Uterus (tissue), 2 donors: ENCODE measurements around the gene AMACR.

Experiments
- POLR2A ChIP-seq, 2 donors: fragments of 450-650 bp; IDR thresholded peaks; one replicate each; pipeline ENCODE4 v1.6.1; 2016; ENCODE audit warnings: antibody characterized with exemption in 2 of 2, mild to moderate bottlenecking in 1 of 2, moderate library complexity in 1 of 2
- TF ChIP-seq, protein P1 (sequence below), 4 experiments: fragments of 200-600 bp in 2 of 4; fragments of 450-650 bp in 2 of 4; sonication (generic) in 2 of 4; IDR thresholded peaks; one replicate each; pipeline ENCODE4 v1.5.1; 2016 to 2019; ENCODE audit warnings: antibody characterized with exemption in 4 of 4, mild to moderate bottlenecking in 2 of 4, moderate library complexity in 1 of 4

DNA sequence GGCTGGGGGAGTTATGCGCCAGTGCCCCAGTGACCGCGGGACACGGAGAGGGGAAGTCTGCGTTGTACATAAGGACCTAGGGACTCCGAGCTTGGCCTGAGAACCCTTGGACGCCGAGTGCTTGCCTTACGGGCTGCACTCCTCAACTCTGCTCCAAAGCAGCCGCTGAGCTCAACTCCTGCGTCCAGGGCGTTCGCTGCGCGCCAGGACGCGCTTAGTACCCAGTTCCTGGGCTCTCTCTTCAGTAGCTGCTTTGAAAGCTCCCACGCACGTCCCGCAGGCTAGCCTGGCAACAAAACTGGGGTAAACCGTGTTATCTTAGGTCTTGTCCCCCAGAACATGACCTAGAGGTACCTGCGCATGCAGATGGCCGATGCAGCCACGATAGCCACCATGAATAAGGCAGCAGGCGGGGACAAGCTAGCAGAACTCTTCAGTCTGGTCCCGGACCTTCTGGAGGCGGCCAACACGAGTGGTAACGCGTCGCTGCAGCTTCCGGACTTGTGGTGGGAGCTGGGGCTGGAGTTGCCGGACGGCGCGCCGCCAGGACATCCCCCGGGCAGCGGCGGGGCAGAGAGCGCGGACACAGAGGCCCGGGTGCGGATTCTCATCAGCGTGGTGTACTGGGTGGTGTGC lies 71.4 kb downstream of the AMACR start, which contains the start of gene RXFP3:
- TF ChIP-seq, protein P1, sequence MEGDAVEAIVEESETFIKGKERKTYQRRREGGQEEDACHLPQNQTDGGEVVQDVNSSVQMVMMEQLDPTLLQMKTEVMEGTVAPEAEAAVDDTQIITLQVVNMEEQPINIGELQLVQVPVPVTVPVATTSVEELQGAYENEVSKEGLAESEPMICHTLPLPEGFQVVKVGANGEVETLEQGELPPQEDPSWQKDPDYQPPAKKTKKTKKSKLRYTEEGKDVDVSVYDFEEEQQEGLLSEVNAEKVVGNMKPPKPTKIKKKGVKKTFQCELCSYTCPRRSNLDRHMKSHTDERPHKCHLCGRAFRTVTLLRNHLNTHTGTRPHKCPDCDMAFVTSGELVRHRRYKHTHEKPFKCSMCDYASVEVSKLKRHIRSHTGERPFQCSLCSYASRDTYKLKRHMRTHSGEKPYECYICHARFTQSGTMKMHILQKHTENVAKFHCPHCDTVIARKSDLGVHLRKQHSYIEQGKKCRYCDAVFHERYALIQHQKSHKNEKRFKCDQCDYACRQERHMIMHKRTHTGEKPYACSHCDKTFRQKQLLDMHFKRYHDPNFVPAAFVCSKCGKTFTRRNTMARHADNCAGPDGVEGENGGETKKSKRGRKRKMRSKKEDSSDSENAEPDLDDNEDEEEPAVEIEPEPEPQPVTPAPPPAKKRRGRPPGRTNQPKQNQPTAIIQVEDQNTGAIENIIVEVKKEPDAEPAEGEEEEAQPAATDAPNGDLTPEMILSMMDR (IDR thresholded peaks at IDR 0.05), result no peak
- TF ChIP-seq POLR2A (IDR thresholded peaks at IDR 0.05), result no peak
